ENCODE results near the gene ZNF185.

DNA sequence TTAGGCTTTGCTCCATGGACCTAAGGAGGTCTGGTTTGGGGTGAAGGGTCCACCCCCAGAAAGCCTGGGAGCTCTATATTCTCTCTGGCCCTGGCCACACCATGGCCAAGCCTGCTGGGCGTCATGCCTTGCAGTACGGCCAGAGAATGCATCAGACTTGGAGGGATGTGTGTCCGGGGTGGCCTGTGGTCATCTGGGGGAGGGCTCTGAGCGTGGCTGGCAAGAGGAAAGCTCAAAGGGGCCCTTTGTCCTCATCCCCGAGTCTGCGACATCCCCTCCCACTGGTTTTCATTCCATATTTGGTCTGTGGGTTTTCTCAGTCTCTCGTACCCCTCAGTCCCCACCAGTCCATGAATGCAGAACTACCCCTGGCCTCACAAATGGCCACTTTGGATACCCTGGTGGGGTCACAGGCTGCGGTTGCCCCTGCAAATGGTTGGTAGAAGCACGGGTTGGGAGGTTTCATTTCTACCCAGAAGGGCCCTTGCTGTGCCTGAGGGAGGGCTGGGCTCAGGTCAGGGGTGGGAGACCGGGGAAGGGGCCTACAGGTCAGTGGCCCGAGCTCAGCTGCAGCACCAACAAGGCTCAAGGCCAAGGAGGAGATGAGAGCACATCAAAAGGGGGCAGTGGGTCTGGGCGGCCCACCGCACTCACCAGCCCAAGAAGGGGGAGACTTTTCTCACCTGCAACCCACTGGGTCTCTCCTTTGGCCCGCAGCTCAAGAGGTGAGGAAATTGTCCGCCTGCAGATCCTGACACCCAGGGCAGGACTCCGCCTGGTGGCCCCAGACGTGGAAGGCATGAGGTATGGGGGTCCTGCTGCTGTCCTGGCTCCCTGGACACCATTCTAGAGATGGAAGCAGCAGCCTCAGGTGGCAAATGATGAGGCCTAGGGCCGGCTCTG, 30.2 kb downstream of the ZNF185 start:
- TF ChIP-seq POLR2A (IDR thresholded peaks at IDR 0.05) (no peak), CTCF (IDR thresholded peaks at IDR 0.05) (no peak), EP300 (IDR thresholded peaks at IDR 0.05) (no peak)
